ENCODE measurements around the gene BBS5.
A peak's percentile ranks its signal among the peaks of the same experiment; 100 is the strongest.
"Not testable (repeated sequence)": the region's sequence is repeated elsewhere in the genome, so short reads cannot be mapped to it uniquely, and the experiment has no call there.

Gene BBS5

DNA sequence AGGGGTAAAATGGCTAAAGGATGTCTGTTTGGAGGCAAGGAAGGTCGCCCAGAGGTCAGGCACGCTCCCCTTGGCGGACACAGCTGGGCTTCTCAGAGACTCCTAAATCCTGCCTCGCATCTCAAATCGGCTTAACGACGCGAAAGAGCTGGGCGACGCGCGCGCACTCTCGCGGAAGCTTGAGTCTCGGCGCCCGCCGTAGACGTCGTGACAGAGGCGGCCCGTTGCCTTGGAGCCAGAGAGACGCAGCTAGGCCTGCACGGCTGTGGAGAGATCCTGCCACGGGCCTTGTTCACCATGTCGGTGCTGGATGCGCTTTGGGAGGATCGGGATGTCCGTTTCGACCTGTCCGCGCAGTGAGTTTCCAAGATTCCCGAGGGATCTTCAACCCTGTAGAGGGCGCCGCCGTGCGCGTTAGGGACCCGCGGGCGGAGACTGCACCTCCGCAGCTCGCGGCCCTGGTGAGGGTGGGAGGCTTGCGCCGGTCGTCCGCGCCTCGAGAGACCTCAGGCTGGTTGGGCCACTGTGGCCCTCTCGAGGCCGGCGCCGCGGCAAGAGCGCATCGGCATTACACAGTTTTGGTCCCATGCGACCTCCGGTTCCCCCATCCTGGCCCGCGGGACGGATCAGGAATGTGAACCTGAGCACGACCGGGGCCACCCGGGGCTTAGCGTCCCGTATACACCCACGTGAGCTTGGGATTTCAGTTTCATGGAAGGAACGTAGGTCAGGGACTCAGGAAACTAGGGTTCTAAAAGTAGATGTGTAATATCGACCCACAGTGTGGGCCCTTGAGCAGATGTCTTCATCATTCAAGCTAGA, at the start of gene BBS5:
BBS5 (plus strand) TSS at position 238 of the 822 bp plus-strand sequence; CDS start at position 298, 60 bp downstream.
- no peak for TF ChIP-seq ZFX (IDR thresholded peaks at IDR 0.05; ENCODE audit: borderline replicate concordance)
- TF ChIP-seq, protein P1, sequence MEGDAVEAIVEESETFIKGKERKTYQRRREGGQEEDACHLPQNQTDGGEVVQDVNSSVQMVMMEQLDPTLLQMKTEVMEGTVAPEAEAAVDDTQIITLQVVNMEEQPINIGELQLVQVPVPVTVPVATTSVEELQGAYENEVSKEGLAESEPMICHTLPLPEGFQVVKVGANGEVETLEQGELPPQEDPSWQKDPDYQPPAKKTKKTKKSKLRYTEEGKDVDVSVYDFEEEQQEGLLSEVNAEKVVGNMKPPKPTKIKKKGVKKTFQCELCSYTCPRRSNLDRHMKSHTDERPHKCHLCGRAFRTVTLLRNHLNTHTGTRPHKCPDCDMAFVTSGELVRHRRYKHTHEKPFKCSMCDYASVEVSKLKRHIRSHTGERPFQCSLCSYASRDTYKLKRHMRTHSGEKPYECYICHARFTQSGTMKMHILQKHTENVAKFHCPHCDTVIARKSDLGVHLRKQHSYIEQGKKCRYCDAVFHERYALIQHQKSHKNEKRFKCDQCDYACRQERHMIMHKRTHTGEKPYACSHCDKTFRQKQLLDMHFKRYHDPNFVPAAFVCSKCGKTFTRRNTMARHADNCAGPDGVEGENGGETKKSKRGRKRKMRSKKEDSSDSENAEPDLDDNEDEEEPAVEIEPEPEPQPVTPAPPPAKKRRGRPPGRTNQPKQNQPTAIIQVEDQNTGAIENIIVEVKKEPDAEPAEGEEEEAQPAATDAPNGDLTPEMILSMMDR (IDR thresholded peaks at IDR 0.05) = peak; percentile 66
- H3K27ac ChIP-seq = peak within 1 kb of the TSS; percentile 56

DNA sequence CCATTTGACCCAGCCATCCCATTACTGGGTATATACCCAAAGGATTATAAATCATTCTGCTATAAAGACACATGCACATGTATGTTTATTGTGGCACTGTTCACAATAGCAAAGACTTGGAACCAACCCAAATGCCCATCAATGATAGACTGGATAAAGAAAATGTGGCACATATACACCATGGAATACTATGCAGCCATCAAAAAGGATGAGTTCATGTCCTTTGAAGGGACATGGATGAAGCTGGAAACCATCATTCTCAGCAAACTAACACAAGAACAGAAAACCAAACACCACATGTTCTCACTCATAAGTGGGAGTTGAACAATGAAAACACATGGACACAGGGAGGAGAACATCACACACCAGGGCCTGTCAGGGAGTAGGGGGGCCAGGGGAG, 47.5 kb upstream of the BBS5 start:
- H3K27ac ChIP-seq = not testable (repeated sequence)

DNA sequence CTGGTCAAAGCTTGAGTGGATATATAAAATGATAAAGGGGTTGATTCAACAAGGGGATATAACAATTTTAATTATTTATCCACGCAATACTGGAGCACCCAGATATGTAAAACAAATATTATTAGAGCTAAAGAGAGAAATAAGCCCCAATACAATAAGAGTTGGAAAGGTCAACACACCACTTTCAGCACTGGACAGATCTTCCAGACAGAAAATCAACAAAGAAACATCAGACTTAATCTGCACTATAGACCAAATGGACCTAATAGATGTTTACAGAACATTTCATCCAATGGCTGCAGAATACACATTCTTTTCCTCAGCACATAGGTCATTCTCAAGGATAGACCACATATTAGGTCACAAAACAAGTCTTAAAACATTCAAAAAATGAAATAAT, 45.1 kb upstream of the BBS5 start:
- not testable (repeated sequence) for H3K27ac ChIP-seq

DNA sequence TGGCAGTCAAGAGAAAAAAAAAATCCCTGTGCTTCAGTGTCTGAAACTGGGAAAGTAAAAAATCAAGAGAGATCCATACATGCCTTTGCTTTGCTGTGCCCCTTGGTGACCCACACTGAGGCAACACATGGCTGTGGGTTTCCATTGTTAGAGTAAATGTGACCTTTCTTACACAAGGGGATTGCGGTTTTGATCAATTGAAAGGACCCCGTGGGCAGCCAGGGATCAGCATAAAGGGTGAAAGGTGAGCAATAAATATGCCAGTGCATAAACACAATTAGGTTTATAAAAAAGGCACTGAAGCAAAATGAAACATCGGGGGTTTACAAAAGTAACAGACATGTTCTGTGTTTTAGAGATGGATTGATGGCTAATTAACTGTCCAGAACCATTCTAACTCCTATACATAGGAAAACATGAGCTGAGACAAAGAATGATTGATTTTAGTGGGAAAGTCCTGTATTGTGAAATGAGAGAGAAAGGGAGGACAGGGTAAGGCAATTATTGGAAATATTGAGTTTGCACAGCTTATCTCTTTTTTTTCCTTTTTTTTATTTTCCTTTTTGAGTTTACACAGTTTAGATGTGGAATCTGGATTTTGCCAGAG, 40.7 kb upstream of the BBS5 start:
- no peak overlapping the region for H3K27ac ChIP-seq
- TF ChIP-seq, protein P1 (IDR thresholded peaks at IDR 0.05) = no peak
- no peak for TF ChIP-seq ZFX (IDR thresholded peaks at IDR 0.05; ENCODE audit: borderline replicate concordance)

DNA sequence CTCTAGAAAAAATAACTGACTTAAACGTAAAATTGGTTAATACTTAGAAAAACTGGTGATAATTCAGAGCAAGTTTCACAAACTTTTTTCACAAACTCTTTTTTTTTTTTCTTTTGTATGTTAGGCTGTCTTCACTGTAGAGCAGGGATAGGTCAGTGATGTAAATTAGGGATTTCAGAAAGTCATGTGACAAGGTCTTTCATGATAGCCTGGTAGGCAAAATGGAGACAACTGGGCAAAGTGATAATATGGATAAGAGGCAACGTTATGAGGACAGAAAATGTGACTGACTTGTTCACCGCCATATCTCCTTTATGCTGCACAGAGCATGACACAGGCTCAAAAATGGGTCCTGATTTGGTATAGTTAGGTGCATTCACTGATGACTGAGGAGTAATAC, 39.4 kb upstream of the BBS5 start:
- TF ChIP-seq ZFX (IDR thresholded peaks at IDR 0.05; ENCODE audit: borderline replicate concordance) = no peak
- TF ChIP-seq, protein P1 (IDR thresholded peaks at IDR 0.05) = no peak
- no peak overlapping the region for H3K27ac ChIP-seq

DNA sequence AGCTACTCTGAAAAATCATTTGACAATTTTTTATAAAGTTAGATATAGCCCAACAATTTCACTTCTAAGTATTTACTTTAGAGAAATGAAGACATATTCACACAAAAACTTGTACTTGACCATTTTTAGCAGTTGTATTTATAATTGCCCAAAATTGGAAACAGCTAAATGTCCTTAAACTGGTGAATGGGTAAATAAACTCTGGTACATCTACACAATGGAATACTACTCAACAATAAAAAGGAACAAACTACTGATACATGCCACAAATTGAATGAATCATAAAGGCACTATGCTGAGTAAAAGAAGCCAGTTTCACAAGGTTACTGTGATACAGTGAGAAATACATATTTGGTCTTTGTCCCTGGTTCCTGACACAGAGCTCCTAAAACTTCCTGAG, 32.8 kb upstream of the BBS5 start:
- TF ChIP-seq, protein P1 (IDR thresholded peaks at IDR 0.05) = no peak
- no peak for TF ChIP-seq ZFX (IDR thresholded peaks at IDR 0.05; ENCODE audit: borderline replicate concordance)
- no peak overlapping the region for H3K27ac ChIP-seq

DNA sequence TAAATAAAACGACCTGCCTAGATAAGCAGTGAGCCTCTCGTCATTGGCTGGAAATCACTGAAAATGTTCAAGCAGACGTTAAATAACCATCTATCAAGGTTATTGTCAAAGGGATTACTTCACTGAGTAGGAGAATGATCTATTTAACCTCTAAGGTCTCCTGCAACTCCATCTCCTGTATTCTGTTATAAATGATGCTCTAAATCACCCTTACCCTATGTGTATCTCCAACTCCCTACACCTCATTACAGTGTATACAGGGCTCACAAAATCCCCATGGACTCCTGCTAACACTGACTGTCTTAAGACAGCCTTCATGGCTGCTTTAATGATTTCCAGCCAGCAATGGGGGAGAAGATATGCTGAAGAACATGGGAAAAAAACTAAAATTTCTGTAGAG, 31.0 kb upstream of the BBS5 start:
- no peak for TF ChIP-seq ZFX (IDR thresholded peaks at IDR 0.05; ENCODE audit: borderline replicate concordance)
- no peak overlapping the region for H3K27ac ChIP-seq

DNA sequence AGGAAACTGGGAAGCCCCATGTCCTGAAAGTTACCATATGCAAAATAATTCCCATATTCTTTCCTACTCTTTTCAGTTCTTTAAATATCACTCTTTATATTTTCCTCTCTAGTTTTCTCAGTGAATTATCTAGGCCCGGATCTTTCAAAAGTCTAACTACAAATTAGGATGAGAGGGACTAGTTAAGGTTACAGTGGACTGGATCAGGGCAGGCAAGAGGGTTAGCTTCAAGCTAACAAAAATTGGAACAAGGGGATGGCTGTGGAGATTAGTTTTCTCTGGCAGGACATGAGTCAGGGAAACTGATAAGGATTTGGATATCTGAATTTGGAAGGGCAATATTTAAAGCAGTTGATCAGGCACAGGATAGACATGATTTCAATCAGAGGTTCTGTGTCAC, 30.4 kb upstream of the BBS5 start:
- TF ChIP-seq ZFX (IDR thresholded peaks at IDR 0.05; ENCODE audit: borderline replicate concordance) = no peak
- TF ChIP-seq, protein P1 (IDR thresholded peaks at IDR 0.05) = no peak

DNA sequence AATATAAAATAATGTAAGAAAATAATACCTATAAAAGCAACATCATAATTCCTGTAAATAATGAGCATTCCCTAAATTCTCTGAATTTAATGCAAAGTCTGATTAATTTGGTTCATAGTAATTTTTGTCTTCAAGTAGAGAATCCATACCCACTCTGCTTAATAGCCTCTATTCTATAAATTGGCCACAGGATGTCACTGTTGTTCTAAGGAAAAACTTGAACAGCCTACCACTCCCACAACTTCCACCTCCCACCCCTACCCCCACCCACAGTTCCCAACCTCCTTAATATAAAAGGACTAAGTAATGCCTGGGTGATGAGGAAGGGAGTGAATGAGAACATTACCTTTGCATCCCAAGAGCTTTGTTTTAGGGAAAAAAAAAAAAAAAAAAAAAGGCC, 27.2 kb upstream of the BBS5 start:
- H3K27ac ChIP-seq = no peak overlapping the region
- TF ChIP-seq, protein P1 (IDR thresholded peaks at IDR 0.05) = peak; percentile 45
- TF ChIP-seq ZFX (IDR thresholded peaks at IDR 0.05; ENCODE audit: borderline replicate concordance) = no peak

More for the DNA sequence above, 30.4 kb upstream of the BBS5 start:
- H3K27ac ChIP-seq = no peak overlapping the region

DNA sequence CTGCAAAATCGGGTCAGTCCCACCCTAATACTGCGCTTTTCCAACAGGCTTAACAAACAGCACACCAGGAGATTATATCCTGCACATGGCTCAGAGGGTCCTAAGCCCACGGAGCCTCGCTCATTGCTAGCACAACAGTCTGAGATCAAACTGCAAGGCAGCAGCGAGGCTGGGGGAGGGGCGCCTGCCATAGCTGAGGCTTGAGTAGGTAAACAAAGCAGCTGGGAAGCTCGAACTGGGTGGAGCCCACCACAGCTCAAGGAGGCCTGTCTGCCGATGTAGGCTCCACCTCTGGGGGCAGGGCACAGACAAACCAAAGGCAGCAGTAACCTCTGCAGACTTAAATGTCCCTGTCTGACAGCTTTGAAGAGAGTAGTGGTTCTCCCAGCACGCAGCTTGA, 26.2 kb upstream of the BBS5 start:
- H3K27ac ChIP-seq = not testable (repeated sequence)
